AML-193 (cell line): ENCODE data around the gene BMPR1B.

Experiments used
- DNase-seq, 2 experiments: peaks; one replicate each; lab custom pipeline; 2025; lab: John Stamatoyannopoulos, UW

The BMPR1B gene

GRCh38 chr4:95188701-95189370 lies 431.1 kb downstream of the BMPR1B start:
- no peak for DNase-seq

GRCh38 chr4:95190751-95191436 lies 433.1 kb downstream of the BMPR1B start:
- no peak for DNase-seq

- DNase-seq, result no peak
These were observed 433.8 kb downstream of the BMPR1B start for GRCh38 chr4:95191537-95191936.

- DNase-seq, result no peak
These were observed 435.9 kb downstream of the BMPR1B start for GRCh38 chr4:95193391-95194224.

DNA sequence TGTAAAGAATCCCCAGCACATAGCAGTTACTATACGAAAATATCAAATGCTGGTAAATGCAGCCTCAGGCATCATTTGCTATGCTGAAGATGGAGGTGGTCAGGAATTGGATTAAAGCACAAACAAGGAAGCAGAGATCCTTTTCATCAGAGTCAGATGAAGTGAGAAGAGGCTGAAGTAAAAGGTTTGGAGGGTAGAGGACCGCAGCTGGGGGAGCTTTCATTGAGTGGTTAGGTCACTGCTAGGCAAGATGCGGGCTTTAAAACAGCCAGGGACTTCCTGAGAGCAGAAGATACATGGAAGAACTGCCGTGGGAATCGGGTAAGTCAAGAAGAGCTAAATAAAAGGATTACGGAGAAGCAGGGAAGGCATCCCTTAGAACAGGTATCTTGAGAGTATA lies 439.6 kb downstream of the BMPR1B start:
- DNase-seq, result no peak

DNA sequence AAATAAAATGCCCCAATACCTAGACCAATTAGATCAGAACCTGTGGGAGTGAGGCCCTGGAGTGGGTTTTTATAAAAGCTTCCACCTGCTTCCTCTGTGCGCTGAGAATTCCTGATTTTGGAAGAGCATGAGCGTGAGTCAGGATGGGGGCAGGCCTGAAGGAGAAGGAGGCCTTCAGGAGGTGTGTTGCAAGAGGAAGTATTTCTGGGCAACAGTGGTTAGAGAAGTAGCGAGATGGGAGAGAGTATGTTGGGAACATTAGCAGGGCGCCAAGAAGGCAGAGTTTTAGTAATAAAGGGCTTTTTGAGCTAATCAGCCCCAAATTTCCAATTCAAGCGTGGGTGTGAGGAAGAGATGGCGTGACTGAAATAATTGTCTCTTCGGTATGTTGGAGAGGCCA lies 441.2 kb downstream of the BMPR1B start:
- DNase-seq, result no peak

GRCh38 chr4:95204267-95204844 lies 446.6 kb downstream of the BMPR1B start:
- DNase-seq, result no peak

- no peak for DNase-seq
These were observed 447.1 kb downstream of the BMPR1B start for GRCh38 chr4:95204873-95205272.
